ENCODE data around the gene CACNA1B. TPM values are rescaled to one million over a fixed set of nuclear protein-coding genes. Genes with fewer than 3 reads are reported as not detected.

The CACNA1B gene
- total and polyA plus RNA-seq, 2 donors (not counting 1 experiment from before 2014, with no cell fraction given) = 0.15 TPM; not detected in 1

GRCh38 chr9:137865581-137866145 lies 11.9 kb upstream of the CACNA1B start:
- Histone ChIP-seq H4K20me1 (ENCODE audit: control insufficient read depth, insufficient read depth, low read length, poor library complexity, severe bottlenecking) (no peaks in the 10 kb centered on the region), H3K79me2 (ENCODE audit: control insufficient read depth, insufficient read depth, low read length) (no peaks in the 10 kb centered on the region), H3K9me3 (ENCODE audit: control extremely low read depth in 1 of 3, control insufficient read depth in 2 of 3, insufficient read depth in 1 of 3, low read length in 2 of 3) (peaks cover 0 to 9% (median 4%) of the 10 kb centered on the region in 3 donors), H3K36me3 (replicated peaks in 1 of 2; ENCODE audit: control extremely low read depth in 1 of 2, control insufficient read depth in 1 of 2, extremely low read depth in 1 of 2, insufficient read depth in 2 of 2, low read length in 1 of 2) (no peaks in the 10 kb centered on the region), H3K4me2 (replicated peaks; ENCODE audit: low read depth, low read length, poor library complexity, severe bottlenecking) (no peak overlapping the region), H3K4me1 (ENCODE audit: control insufficient read depth in 2 of 2, insufficient read depth in 2 of 2, low read length in 2 of 2) (no peaks in the 10 kb centered on the region), H3K4me3 (ENCODE audit: control extremely low read depth in 1 of 5, extremely low read depth in 1 of 5, insufficient read depth in 1 of 5, low read depth in 2 of 5, low read length in 4 of 5) (no peak overlapping the region), H3K27me3 (replicated peaks in 1 of 4; ENCODE audit: control extremely low read depth in 1 of 4, control insufficient read depth in 3 of 4, insufficient read depth in 4 of 4, low read length in 3 of 4) (peaks cover 0 to 13% (median 2%) of the 10 kb centered on the region in 4 experiments), H3K9ac (ENCODE audit: low read length) (no peak overlapping the region), H2AFZ (ENCODE audit: insufficient read depth, low read depth, low read length, poor library complexity, severe bottlenecking) (no peak overlapping the region), H3K27ac (ENCODE audit: low read length in 2 of 2) (no peak overlapping the region)
- no peak overlapping the region for H3K27ac Mint-ChIP-seq
- peaks cover 31% of the 10 kb centered on the region for H3K27me3 Mint-ChIP-seq
- DNase-seq = no peak
- CTCF ChIA-PET = no interaction called here
- intact Hi-C loops (cut with micrococcal nuclease) = no loop called here
- no peak for ATAC-seq (ENCODE audit: low read depth)
- no peak overlapping the region for H3K4me3 Mint-ChIP-seq
- POLR2A ChIA-PET = no interaction called here
- peaks cover 3% of the 10 kb centered on the region for H3K4me1 Mint-ChIP-seq
- H3K9me3 Mint-ChIP-seq (ENCODE audit: insufficient read depth) = peaks cover 3% of the 10 kb centered on the region
- 91% methylated on average over 17 of the region's 18 CpGs for WGBS (ENCODE audit: insufficient coverage)
- TF ChIP-seq EZH2 (IDR thresholded peaks at IDR 0.05; ENCODE audit: borderline replicate concordance, insufficient read depth, low read depth, low read length, poor library complexity, severe bottlenecking) (no peak), CTCF (IDR thresholded peaks at IDR 0.05) (no peak)

GRCh38 chr9:137866226-137867141 lies 11.1 kb upstream of the CACNA1B start:
- peaks cover 0 to 6% (median 0%) of the 10 kb centered on the region in 3 donors for H3K9me3 ChIP-seq (ENCODE audit: control extremely low read depth in 1 of 3, control insufficient read depth in 2 of 3, insufficient read depth in 1 of 3, low read length in 2 of 3)
- CTCF ChIA-PET = no interaction called here
- no peak overlapping the region for H3K4me2 ChIP-seq (replicated peaks; ENCODE audit: low read depth, low read length, poor library complexity, severe bottlenecking)
- intact Hi-C loops (cut with micrococcal nuclease) = no loop called here
- Mint-ChIP-seq H3K27me3 (peaks cover 31% of the 10 kb centered on the region), H3K9me3 (ENCODE audit: insufficient read depth) (peaks cover 3% of the 10 kb centered on the region), H3K4me3 (no peak overlapping the region), H3K27ac (no peak overlapping the region), H3K4me1 (peaks cover 3% of the 10 kb centered on the region)
- POLR2A ChIA-PET = no interaction called here
- ATAC-seq (ENCODE audit: low read depth) = no peak
- no peak overlapping the region for H3K27ac ChIP-seq (ENCODE audit: low read length in 2 of 2)
- WGBS (ENCODE audit: insufficient coverage) = 41% methylated on average over 15 of the region's 21 CpGs
- H3K9ac ChIP-seq (ENCODE audit: low read length) = no peak overlapping the region
- TF ChIP-seq CTCF (IDR thresholded peaks at IDR 0.05) = no peak
- TF ChIP-seq EZH2 (IDR thresholded peaks at IDR 0.05; ENCODE audit: borderline replicate concordance, insufficient read depth, low read depth, low read length, poor library complexity, severe bottlenecking) = no peak
- no peak for DNase-seq
- no peaks in the 10 kb centered on the region for H4K20me1 ChIP-seq (ENCODE audit: control insufficient read depth, insufficient read depth, low read length, poor library complexity, severe bottlenecking)
- peaks cover 0 to 10% (median 2%) of the 10 kb centered on the region in 4 experiments for H3K27me3 ChIP-seq (replicated peaks in 1 of 4; ENCODE audit: control extremely low read depth in 1 of 4, control insufficient read depth in 3 of 4, insufficient read depth in 4 of 4, low read length in 3 of 4)
- H3K4me1 ChIP-seq (ENCODE audit: control insufficient read depth in 2 of 2, insufficient read depth in 2 of 2, low read length in 2 of 2) = no peaks in the 10 kb centered on the region
- H3K79me2 ChIP-seq (ENCODE audit: control insufficient read depth, insufficient read depth, low read length) = no peaks in the 10 kb centered on the region
- H3K36me3 ChIP-seq (replicated peaks in 1 of 2; ENCODE audit: control extremely low read depth in 1 of 2, control insufficient read depth in 1 of 2, extremely low read depth in 1 of 2, insufficient read depth in 2 of 2, low read length in 1 of 2) = no peaks in the 10 kb centered on the region
- no peak overlapping the region for H3K4me3 ChIP-seq (ENCODE audit: control extremely low read depth in 1 of 5, extremely low read depth in 1 of 5, insufficient read depth in 1 of 5, low read depth in 2 of 5, low read length in 4 of 5)
- no peak overlapping the region for H2AFZ ChIP-seq (ENCODE audit: insufficient read depth, low read depth, low read length, poor library complexity, severe bottlenecking)
